Measurements from ENCODE around the gene YIF1B.

DNA sequence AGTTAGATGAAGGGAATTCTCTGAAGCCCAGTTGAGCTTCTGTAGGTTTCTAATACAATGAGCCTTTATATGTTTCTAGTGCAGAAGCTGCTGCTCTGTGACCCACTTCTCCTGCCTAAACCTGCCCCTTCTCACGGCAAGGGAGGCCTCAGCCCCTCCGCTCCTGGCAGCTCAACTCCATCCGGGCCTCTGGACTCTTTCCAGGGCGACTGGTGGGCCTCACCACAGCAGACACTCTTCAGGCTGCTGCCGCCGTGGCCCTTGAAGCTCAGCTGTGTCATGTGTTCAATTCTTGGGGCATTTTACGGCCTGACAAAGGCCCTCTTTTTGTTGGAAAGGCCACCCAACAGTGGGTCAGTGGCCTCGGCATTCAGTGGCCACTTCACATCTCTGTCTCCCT, 21.7 kb downstream of the YIF1B start:
- TF ChIP-seq, protein P1, sequence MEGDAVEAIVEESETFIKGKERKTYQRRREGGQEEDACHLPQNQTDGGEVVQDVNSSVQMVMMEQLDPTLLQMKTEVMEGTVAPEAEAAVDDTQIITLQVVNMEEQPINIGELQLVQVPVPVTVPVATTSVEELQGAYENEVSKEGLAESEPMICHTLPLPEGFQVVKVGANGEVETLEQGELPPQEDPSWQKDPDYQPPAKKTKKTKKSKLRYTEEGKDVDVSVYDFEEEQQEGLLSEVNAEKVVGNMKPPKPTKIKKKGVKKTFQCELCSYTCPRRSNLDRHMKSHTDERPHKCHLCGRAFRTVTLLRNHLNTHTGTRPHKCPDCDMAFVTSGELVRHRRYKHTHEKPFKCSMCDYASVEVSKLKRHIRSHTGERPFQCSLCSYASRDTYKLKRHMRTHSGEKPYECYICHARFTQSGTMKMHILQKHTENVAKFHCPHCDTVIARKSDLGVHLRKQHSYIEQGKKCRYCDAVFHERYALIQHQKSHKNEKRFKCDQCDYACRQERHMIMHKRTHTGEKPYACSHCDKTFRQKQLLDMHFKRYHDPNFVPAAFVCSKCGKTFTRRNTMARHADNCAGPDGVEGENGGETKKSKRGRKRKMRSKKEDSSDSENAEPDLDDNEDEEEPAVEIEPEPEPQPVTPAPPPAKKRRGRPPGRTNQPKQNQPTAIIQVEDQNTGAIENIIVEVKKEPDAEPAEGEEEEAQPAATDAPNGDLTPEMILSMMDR (IDR thresholded peaks at IDR 0.05; ENCODE audit: low read depth, low read length), result no peak
- TF ChIP-seq POLR2A (IDR thresholded peaks at IDR 0.05; ENCODE audit: extremely low read depth, insufficient read length), result no peak
- TF ChIP-seq, protein P2, sequence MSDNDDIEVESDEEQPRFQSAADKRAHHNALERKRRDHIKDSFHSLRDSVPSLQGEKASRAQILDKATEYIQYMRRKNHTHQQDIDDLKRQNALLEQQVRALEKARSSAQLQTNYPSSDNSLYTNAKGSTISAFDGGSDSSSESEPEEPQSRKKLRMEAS (IDR thresholded peaks at IDR 0.05; ENCODE audit: low read depth, low read length), result no peak
